GM19452 (cell line): Measurements from ENCODE around the gene AP1S1.

ENCODE experiments used
- ATAC-seq: cut with Tn5 transposase; IDR thresholded peaks from one replicate; pipeline ENCODE4 v1.9.1; 2021; ENCODE audit not compliant: unreplicated experiment

AP1S1 gene

DNA sequence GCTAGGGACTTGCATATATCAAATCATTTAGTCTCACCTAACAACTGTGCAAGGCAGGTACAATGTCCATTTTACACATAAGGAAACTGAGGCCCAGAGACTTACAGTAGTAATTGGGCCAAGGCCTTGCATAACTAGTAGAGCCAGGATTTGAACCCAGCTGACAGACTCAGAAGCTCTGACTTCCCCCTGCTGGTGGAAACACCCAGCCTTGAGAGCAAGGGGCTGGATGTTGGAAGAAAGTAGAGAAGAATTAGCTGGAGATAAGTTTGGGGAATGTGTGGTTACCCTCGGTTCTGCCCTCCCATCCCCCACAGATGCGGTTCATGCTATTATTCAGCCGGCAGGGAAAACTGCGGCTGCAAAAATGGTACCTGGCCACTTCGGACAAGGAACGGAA, 2.0 kb downstream of the AP1S1 start:
- ATAC-seq = no peak

DNA sequence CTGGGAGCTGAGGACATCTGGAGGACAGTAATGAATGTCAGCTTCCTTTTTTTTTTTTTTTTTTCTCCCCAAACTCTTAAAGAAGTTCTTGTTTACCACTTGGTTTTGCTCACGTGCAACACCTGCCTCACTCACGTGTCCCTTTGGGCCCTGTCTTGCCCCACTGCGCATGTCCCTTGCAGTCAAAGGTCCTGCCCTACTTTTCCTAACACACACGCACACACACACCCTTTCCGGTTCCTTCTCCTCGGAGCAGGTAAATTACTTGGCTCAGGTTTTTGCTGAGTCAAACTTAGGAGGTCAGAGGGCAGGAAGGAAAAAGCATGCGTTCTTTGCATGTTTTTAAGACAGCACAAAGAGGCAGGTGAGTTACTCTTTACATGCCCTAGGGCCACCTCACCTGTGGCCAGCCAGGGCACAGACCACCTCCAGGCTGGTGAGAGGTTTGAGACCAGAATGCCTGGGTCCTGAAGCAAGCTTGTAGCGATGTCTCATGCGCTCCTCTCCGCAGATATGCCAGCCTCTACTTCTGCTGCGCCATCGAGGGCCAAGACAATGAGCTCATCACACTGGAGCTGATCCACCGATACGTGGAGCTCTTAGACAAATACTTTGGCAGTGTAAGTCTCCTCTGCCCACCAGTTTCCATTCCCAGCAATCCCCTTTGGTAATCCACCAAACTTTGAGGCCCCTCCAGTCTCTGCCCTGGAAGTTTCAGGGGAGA, 2.8 kb downstream of the AP1S1 start:
- no peak for ATAC-seq

DNA sequence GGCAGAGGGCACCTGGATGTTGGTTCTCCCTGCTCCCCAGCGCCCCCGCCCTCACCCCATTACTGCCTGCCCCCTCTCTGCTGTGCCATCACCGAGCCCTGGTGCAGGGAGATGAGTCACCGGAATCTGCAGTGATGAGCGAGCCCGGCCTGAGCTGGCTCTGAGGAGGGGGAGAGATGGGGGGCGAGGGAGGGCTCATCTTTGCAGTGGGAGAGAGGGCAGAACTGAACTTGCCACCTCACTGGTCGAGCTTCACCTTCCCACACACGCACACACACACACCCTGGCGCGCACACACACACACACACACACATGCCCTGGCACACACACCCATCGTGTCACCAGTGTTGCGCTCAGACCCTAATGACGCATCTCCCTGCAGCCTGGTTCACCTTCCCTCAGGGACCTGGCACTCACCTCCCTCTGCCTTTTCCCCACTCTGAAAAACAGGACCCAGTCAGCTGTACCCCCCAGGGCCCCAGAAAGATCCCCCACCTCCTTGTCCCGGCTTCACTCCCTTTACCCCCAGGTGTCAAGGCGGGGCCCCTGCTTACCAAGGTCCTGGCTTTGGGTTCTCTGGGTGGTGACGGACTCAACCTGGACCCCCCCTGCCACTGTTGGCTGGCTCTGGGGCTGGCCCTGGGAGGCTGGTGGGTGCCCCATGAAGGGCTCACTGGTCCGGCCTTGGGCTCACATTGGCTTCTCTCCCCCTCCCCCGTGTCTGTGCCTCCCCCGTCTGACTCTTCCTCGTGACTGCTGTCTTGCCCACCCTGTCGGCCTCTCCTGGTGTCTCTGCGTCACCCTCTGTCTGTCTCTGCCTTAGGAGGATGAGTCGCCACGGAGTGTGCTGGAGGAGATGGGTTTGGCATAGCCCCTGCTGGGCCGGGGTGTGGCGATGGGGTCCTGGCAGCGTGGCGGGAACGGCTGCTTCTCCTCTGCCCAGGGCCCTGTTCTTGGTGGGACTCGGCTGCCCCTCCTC, 5.7 kb downstream of the AP1S1 start:
- ATAC-seq = no peak

DNA sequence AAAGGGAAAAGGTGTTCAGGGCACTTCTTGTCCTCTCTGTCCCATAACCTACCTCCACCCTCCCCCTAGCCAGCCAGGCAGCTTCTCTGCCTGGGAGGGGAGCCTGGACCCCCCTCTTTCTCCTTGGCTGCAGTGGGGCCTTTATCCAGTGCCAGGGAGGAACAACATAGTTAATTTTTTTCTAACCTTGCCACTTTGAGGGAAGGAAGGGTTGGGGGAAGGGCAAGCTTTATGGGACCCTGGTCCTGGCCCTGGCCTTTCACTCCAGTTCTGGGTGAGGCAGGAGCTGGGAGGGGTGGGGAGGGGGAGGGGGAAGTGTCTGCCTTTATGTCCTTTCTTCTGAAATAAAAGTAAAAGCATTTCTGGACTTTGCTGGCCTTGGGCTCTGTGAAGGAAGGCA, 6.6 kb downstream of the AP1S1 start:
- ATAC-seq = no peak

DNA sequence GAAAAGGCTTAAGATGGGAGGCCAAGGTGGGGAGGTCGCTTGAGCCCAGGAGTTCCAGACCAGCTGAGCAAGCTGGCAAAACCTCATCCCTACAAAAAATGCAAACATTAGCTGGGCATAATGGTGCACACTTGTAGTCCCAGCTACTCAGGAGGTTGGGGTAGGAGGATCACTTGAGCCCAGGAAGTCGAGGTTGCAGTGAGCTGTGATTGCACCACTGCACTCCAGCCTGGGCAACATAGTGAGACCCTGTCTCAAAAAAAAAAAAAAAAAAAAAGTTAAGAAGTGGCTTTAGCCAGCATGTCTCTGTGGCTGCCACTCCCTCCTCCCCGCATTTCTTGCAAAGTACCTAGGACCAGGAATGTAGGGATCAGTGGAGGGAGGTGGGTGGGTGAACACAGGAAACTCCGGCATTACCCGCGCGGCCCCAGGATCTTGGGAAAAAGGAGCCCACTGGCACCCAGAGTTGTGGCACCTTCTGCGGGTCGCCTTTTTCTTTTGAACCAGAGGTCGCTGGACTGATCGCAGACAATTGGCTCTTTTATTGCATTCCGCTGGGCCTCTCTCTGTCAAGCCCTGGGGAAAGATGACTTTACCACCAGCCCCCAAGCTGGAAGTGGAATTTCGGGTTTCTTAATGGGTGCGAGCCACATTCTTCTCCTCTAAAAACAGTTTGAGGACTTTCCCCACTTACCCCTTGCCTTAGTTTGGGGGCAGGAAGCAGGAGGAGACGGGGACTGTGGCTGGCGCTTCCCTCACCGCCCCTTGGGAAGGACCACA, 7.6 kb downstream of the AP1S1 start:
- ATAC-seq = no peak

DNA sequence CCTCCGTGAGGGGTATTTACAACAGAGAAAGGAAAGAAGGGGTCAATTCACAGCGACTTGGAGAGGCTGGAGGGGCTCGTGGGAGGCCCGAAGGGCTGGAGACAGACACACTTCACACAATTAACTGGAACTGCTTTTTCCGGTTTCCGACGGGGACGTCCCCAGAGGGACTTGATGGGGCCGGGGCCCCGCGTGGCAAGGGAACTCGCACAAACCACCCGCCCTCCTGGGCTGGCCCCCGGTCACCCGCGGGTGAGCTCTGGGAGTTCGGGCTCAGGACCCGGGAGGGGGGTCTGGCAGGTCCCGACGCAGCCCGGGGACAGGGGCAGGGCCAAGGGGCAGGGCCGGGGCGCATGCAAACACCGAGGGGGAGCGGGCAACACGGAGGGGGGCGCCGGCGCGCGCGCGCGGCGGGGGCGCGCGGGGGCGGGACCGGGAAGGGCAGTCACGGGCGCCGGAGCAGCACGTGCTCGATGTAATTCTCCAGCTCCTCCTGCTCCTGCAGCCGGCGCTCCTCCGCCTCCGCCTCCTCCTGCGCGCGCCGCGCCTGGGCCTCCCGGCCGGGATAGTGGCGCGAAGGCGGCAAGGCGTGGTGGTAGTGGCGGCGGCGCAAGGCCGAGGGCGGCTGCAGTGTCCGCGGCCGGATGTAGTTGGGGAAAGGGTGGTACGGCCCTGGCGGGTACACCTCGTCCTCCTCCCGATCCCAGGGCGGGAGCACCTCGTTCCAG, 8.4 kb downstream of the AP1S1 start:
- ATAC-seq = no peak

DNA sequence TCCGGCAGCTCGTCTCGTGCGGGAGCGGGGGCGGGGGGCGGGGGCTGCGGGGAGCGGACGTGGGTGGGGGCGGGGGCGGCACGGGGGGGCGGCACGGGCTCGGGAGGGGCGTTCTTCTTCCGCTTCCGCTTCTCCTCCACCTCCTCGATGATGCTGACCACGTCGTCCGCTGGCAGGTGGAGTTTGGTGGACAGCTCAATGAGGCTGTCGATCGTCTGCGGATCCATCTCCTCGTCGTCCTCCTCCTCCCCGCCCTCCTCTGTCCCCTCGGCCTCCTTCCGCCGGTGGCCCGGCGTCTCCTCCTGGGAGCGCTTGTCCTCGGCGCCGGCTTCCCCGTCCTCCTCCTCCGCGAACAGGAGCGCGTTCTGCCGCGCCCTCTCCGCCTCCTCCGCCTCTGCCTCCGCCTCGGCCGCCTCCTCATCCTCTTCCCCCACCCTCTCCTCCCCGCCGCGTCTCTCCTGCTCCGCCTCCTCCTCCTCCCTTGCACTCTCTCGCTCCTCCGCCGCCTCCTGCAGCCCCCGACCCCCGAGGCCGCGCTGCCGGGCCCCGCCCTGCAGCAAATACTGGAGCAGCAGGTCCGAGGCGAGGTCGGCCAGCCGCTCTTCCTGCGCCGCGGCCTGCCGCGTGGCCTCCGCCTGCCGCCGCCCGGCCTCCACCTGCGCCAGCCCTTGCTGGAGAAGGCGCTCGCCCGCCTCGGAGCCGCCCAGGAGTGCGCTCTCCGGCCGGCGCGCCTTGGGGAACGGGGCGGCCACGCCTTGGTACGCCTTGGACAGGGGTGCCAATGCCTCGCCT, 9.2 kb downstream of the AP1S1 start:
- ATAC-seq = no peak

DNA sequence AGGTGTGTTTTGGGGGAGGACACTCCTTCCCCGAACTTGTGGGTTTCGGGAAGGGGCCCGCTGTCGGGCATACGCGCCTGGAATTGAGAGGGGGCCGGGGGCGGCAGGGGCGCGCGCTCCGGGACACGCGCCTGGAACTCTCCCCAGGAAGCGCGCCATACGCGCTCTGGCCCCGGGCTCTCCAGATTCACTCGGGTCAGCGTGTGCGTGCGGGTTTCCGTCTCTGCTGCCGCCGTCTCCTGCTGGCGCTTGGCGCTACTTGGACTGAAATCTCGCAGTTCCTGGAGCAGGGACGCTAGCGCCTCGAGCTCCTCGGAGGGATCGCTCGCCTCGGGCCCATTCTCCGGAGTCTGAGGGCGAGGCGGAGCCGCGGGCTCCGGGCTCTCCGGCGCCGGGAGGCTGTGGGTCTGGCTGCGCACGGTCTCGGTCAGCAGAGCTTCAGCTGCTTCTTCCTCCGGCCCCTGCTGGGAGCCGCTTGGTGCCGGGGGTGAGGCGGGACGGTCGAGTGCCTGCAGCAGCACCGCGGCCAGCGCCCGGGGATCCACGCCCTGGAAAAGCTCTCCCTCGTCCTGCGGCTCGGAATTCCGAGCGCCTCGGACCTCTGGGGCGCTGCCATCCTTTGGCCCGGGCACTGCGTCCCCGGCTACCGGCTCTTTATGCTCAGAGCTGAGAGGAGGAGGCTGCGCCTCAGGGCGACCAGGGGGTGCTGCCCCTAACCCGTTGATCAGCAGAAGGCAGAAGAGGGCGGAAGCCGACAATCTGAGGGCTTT, 10.0 kb downstream of the AP1S1 start:
- ATAC-seq = no peak

DNA sequence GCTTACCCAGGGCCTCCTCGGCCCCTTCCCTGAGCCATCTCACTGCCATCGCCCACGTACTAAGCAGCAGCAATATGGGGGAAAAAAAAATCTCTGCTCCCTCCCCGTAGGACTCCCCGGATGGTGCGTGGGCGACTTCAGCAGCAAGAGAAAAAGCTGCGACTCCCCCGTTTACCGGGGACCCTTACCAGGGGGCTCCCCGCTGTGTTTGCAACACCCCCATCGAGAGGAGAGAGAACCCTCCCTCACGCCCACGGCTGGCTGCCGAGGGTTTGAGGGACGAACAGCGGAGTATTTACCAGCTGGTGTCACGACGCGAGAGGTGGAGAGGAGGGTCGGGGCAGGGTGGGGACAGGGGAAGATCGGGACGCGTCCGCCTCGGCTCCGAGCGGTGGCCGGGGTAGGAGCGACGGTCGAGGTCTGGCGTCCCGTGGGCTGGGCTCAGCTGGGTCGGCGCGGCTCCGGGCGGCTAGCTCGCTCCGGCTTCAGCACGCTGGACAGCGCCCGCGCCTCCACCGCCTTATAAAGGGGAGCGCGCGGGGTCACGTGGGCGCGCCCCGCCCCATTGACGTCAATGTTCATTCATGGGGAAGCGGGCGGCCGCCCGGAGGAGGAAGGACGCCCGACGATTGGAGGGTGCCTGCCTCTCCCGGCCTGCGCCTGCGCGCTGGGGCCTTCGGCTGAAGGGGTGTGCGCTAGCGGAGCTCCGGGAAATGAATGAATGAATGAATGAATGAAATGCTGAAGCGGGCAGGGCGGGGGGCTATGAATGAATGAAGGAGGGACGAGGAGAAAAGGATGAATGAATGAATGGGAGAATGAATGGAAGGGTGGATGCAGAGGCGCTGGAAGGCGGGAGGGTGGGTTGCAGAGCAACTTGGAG, 11.0 kb downstream of the AP1S1 start, which contains the start of gene VGF:
VGF (minus strand) TSS at position 495 of the 883 bp plus-strand sequence. CDS start 726 bp downstream, outside the sequence.
- ATAC-seq = no peak

DNA sequence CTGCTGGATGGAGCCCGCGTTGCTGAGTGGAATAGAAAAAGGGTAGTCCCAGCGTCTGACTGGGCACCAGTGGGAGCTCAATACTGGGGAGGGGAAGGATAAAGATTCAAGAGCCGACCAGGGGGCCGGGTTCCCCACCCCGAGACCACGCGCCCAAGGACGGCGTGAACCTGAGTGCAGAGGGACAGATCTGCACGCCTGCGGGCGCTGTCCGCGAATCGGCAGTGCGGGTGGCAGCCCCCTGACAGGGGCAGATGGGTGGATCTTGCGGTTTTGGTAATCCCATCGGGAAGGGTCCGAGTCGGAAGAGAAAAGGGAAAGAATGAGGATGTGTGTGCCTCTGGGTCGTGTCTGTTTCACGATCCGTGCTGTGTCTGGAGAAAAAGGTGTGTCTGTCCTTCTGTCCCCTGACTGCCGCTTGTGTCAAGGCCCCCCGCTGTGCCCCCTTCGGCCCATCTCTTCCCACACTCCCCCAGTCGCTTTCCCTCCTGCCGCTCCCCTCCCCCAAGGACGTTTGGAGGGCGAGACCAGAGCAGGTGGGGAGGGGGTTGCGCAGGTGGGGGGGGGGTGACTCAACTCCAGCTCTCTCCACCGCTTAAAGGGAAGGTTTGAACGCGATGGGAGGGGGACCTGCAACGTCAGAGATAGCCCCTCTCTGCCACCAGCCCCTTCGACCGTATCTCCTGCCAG, 11.8 kb downstream of the AP1S1 start:
- no peak for ATAC-seq

DNA sequence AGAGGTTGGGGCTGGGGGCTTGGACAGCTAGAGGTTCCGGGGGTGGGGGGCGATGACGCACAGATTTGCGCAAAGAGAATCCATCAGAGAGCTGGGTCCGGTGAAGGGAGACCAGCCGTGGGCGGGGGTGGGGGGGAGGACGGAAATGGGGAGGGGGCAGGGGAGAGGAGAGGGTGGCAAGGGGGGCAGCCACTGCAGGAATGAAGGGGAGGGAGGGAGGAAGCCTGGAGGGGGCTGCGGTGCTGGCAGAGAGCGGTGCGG, 12.3 kb downstream of the AP1S1 start:
- ATAC-seq = no peak

DNA sequence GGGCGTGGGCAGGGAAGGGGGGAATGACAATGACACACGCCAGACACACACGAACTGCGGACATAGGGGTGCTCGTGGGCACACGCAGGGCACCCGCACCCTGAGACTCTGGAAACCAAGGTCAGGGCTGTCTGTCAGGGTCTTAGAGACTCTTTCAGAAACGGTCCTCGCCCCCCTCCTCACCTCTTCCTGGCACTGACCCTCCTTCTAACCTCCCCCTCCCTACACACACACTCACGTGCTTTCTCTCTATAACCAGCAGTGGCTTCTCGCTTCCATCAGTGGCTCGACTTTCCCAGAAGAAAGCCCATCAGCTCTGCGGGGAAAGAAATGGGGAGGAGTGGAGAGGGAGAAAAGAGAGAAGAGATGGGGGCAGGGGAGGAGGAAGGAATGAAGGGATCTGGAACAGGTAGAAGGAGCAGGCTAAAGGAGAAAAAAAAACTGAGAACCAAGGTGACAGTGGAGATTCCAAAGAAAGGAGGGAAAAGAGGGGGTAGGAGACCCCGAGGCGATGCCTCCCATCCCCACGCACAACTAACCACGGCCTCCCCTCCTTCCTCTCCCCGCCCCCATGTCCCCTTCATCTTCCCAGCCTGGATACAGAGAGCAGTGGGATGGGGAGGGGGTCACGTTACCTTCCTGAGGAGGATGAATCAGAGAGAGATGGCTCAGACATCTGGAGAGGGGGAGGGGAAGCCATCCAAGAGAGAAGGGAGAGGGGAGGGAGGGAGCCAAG, 12.8 kb downstream of the AP1S1 start:
- no peak for ATAC-seq

DNA sequence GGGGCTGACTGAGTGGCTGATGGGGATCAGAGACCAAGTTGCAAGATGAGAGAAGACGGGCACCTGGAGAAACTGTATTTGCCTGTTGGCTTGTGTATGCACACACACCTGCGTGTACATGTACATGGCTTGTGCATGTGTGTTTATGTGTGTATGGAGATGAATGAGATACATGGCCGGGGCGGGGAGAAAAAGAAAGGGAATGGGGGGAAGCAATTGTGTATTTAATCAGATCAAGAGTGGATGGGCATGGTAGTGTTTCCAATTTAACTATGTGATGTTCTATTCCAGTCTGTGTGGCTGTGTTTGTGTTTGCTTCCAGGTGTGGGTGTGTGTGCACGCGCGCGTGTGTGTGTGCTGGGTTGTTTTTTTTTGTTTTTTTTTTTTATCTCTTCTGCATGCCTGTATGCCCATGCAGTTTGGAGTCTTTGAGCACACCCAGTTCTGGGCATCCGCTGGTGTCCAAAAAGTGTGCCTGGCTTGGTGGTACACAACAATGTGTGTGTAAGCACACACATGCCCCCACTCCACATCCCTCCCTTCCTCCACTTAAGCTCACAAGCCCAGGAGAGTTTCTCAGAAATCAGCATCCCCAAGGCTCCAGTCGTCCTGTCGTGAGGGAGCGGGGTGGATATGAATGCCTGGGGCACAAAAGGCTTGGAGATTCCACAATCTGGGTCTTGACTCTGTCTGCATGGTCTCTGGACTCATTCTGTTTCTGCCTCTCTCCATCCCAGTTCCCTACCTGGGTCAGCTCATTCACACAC, 13.6 kb downstream of the AP1S1 start:
- no peak for ATAC-seq

DNA sequence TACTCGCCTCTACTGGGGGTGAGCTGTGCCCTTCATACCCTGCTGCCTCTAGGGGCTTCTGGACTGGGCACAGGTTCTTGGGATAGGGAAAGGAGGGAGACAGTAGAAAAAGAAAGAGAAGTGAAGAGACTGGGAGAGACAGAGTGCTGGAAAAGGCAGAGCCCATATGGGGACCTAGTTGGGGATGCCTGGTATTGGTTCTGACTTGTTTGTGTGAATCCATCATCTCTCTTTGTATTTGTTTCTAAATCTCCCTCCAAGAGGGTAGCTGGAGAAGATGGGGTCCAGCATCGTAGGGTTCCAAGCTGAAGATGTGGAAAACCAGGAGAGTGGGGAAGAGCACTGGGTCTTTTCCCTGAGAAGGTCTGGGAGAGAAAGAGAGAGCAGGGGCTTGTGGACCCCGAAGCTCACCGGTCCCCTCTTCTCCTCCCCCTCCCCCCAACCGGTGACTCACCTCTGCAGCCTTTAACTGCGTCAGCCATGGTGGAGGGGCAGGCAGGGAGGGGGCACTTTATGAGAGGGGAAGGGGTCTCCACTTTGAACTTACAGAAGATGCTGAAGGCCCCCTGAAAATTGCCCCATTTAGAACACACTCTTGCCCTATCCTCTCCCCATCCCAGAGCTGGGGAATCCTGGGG, 14.3 kb downstream of the AP1S1 start:
- no peak for ATAC-seq

DNA sequence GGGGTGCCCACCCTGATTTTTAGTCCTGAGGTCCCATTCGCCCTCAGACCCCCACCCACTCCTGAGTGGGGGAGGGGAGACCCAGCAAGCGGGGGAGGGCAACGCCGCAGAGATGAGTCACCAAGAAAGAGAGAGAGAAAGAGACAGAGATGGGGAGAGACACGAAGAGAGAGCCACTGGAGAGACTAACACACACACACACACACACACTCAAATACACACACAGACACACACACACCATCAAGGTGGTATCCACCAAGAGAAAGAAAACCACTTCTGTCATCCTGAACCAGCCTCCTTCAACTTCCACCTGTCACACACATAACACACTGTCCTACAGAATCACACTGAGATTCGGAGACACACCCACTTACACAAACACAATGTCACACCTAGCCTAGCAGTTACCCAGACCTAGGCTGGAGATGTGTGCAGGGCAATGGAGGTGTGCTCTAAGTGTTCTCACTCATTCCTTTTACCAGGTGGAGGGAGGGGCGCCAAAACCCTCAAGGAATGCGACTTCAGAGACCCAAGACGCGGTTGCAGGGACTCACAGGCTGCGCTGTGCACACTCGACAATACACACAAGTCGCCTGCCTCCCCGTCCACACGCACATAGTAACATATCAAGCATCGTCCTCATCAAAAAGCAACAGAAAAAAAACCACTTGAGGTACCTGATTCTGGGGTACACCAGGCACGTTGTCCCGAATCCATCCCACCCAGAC, 15.0 kb downstream of the AP1S1 start:
- ATAC-seq = no peak
